GM21717 (cell line): ENCODE measurements around the gene MIB1.

Source experiments
- ATAC-seq: cut with Tn5 transposase; IDR thresholded peaks from one replicate; pipeline ENCODE4 v1.9.1; 2021; ENCODE audit warnings: mild to moderate bottlenecking, moderate library complexity; ENCODE audit not compliant: unreplicated experiment

The MIB1 gene

GRCh38 chr18:21809725-21810124, 69.1 kb downstream of the MIB1 start:
- ATAC-seq = no peak

- no peak for ATAC-seq
These were observed 74.5 kb downstream of the MIB1 start for GRCh38 chr18:21815101-21815500.

- ATAC-seq = no peak
These were observed 79.6 kb downstream of the MIB1 start for GRCh38 chr18:21820033-21820810.

GRCh38 chr18:21820811-21821143, 80.2 kb downstream of the MIB1 start:
- ATAC-seq = no peak

- ATAC-seq = no peak
These were observed 83.3 kb downstream of the MIB1 start for GRCh38 chr18:21823848-21824247.

GRCh38 chr18:21826196-21826595, 85.6 kb downstream of the MIB1 start:
- ATAC-seq = no peak

- ATAC-seq = no peak
These were observed 86.2 kb downstream of the MIB1 start for GRCh38 chr18:21826641-21827302.

GRCh38 chr18:21830532-21830931, 89.9 kb downstream of the MIB1 start:
- no peak for ATAC-seq

- ATAC-seq = no peak
These were observed 90.8 kb downstream of the MIB1 start for GRCh38 chr18:21831413-21831831.

GRCh38 chr18:21833604-21834298, 93.2 kb downstream of the MIB1 start:
- no peak for ATAC-seq

- ATAC-seq = no peak
These were observed 93.7 kb downstream of the MIB1 start for GRCh38 chr18:21834299-21834660.

- no peak for ATAC-seq
These were observed 101.0 kb downstream of the MIB1 start for GRCh38 chr18:21841570-21841969.

- ATAC-seq = no peak
These were observed 102.7 kb downstream of the MIB1 start for GRCh38 chr18:21843341-21843740.

GRCh38 chr18:21851327-21851961, 110.9 kb downstream of the MIB1 start:
- ATAC-seq = no peak

GRCh38 chr18:21853016-21853415, 112.4 kb downstream of the MIB1 start:
- ATAC-seq = peak; percentile 86

GRCh38 chr18:21853775-21854552, 113.4 kb downstream of the MIB1 start:
- no peak for ATAC-seq

GRCh38 chr18:21855432-21855831, 114.8 kb downstream of the MIB1 start:
- ATAC-seq = no peak

GRCh38 chr18:21857871-21858270, 117.3 kb downstream of the MIB1 start:
- ATAC-seq = no peak

- ATAC-seq = no peak
These were observed 118.0 kb downstream of the MIB1 start for GRCh38 chr18:21858544-21858943.

- no peak for ATAC-seq
These were observed 123.8 kb downstream of the MIB1 start for GRCh38 chr18:21864386-21864785.

GRCh38 chr18:21865043-21865442, 124.5 kb downstream of the MIB1 start:
- no peak for ATAC-seq
